Kidney (tissue), 14 donors: ENCODE measurements around the gene ARNT2. TPM values are rescaled to one million over a fixed set of nuclear protein-coding genes. Genes with fewer than 3 reads are reported as not detected.
A peak's percentile ranks its signal among the peaks of the same experiment; 100 is the strongest.

Experiments
- DNase-seq, 5 donors: peaks; one replicate each; pipeline ENCODE4 v3.0.0-alpha.2; 2013 to 2020
- FAIRE-seq: peaks from 2 replicates; lab custom pipeline; 2012; peaks lifted over from hg19 to GRCh38; lab: Jason Lieb, UNC
- H3K27ac ChIP-seq, 2 donors: one replicate each; pipeline ENCODE4 v1.7.0; 2013; ENCODE audit warnings: low read depth in 2 of 2, low read length in 2 of 2, inconsistent platforms in 1 of 2
- H3K27me3 ChIP-seq: one replicate; pipeline ENCODE4 v1.7.1; 2013; ENCODE audit warnings: low read length, inconsistent platforms; ENCODE audit not compliant: control insufficient read depth, insufficient read depth
- H3K36me3 ChIP-seq, 3 donors: one replicate each; pipeline versions ENCODE4 v1.7.0 to v1.7.1; 2013; ENCODE audit warnings: low read length in 3 of 3, control low read depth in 1 of 3, inconsistent platforms in 1 of 3; ENCODE audit not compliant: insufficient read depth in 3 of 3, control insufficient read depth in 2 of 3
- H3K4me1 ChIP-seq, 3 donors: one replicate each; pipeline versions ENCODE4 v1.7.0 to v1.7.1; 2013; ENCODE audit warnings: low read length in 3 of 3, inconsistent platforms in 1 of 3, low read depth in 1 of 3; ENCODE audit not compliant: control insufficient read depth in 2 of 3, insufficient read depth in 2 of 3
- H3K4me3 ChIP-seq, 3 donors: one replicate each; pipeline versions ENCODE4 v1.7.0 to v1.8.1; 2013; ENCODE audit warnings: low read length in 3 of 3, control low read depth in 1 of 3, inconsistent platforms in 1 of 3
- H3K9ac ChIP-seq, 3 donors: one replicate each; pipeline versions ENCODE4 v1.7.0 to v1.7.1; 2013; ENCODE audit warnings: low read length in 3 of 3, control low read depth in 1 of 3, inconsistent platforms in 1 of 3
- H3K9me3 ChIP-seq, 3 donors: one replicate each; pipeline versions ENCODE4 v1.7.0 to v1.7.1; 2013; ENCODE audit warnings: low read length in 3 of 3, control low read depth in 1 of 3, inconsistent platforms in 1 of 3; ENCODE audit not compliant: control insufficient read depth in 2 of 3, insufficient read depth in 1 of 3
- CTCF ChIP-seq: IDR thresholded peaks from 3 replicates; pipeline ENCODE4 v1.5.1; 2012; ENCODE audit warnings: mild to moderate bottlenecking, moderate library complexity, borderline replicate concordance; ENCODE audit not compliant: insufficient read depth; ENCODE audit errors: extremely low read depth
- intact Hi-C: fragments of 100-400 bp; cut with DNase I; formaldehyde crosslinking; loops from one replicate; pipeline ENCODE4 v1.11.1; 2022
- polyA plus RNA-seq: library from polyadenylated mRNA; stranded (reverse); fragments of 350-450 nt; fragmentation: Illumina TruSeq; extraction: RNeasy Lipid Tissue Mini Kit (QIAGEN cat#74804); gene quantifications from one replicate; pipeline ENCODE4 v1.2.3, GENCODE V29; 2014; ENCODE audit warnings: low read depth, low replicate concordance; ENCODE audit not compliant: insufficient read depth
- total RNA-seq: library from RNA; stranded (reverse); fragmentation: NEBNext Ultra II Directional; extraction: Animal tissue kit (Norgen Biotek cat#: 25700); gene quantifications from one replicate; pipeline ENCODE4 v1.2.1, GENCODE V29; 2021
- donor health status: control.
- donor health status: control.
- donor health status: control.
- donor health status: control.
- donor health status: control.
- donor health status: DM: yes; HTN: yes; CAD: no.
- donor health status: Normal renal cell carcinoma (clear cell type).

The ARNT2 gene
- total and polyA plus RNA-seq, 2 donors from 2014 or later, result 12.2 to 38.2 TPM

GRCh38 chr15:80588801-80589200 lies 184.6 kb downstream of the ARNT2 start:
- DNase-seq, result no peak
- TF ChIP-seq CTCF, result no peak
- Histone ChIP-seq H3K27me3 (no peaks in the 10 kb centered on the region), H3K9me3 (no peaks in the 10 kb centered on the region), H3K27ac (no peak overlapping the region), H3K9ac (no peak overlapping the region), H3K36me3 (peaks cover 0 to 11% (median 4%) of the 10 kb centered on the region in 3 donors), H3K4me3 (no peak overlapping the region), H3K4me1 (peaks cover 0 to 4% (median 0%) of the 10 kb centered on the region in 3 donors)
- no peak for FAIRE-seq
- intact Hi-C loops, result no loop called here

- no peak for TF ChIP-seq CTCF
- no peak overlapping the region for H3K27ac ChIP-seq
- DNase-seq (peak in 1 of 5 donors; percentile 38), FAIRE-seq (no peak)
- intact Hi-C loops, result no loop called here
- no peak overlapping the region for H3K4me3 ChIP-seq
- H3K36me3 ChIP-seq, result peaks cover 0 to 11% (median 4%) of the 10 kb centered on the region in 3 donors
- H3K27me3 ChIP-seq, result no peaks in the 10 kb centered on the region
- no peak overlapping the region for H3K9ac ChIP-seq
- no peaks in the 10 kb centered on the region for H3K4me1 ChIP-seq
- H3K9me3 ChIP-seq, result no peaks in the 10 kb centered on the region
Measured at GRCh38 chr15:80590761-80591355, 186.7 kb downstream of the ARNT2 start.

GRCh38 chr15:80591471-80591870 lies 187.3 kb downstream of the ARNT2 start:
- intact Hi-C loops, result no loop called here
- Histone ChIP-seq H3K27ac (no peak overlapping the region), H3K9ac (no peak overlapping the region), H3K4me1 (no peaks in the 10 kb centered on the region), H3K4me3 (no peak overlapping the region), H3K36me3 (peaks cover 0 to 11% (median 4%) of the 10 kb centered on the region in 3 donors), H3K9me3 (no peaks in the 10 kb centered on the region), H3K27me3 (no peaks in the 10 kb centered on the region)
- no peak for TF ChIP-seq CTCF
- DNase-seq (peak in 1 of 5 donors; percentile 59), FAIRE-seq (no peak)
